HepG2 (cell line): ENCODE data around the gene PCDHA7. TPM values are rescaled to one million over a fixed set of nuclear protein-coding genes. Genes with fewer than 3 reads are reported as not detected.
A peak's percentile ranks its signal among the peaks of the same experiment; 100 is the strongest.

Experiments used
- BRCA1 ChIP-seq: sonication (generic); formaldehyde crosslinking; IDR thresholded peaks from 2 replicates; pipeline ENCODE4 v1.4.0; 2020; ENCODE audit warnings: missing genetic modification reagents
- CBFB ChIP-seq: sonication (generic); formaldehyde crosslinking; IDR thresholded peaks from 2 replicates; pipeline ENCODE4 v1.4.0; 2020; ENCODE audit warnings: missing genetic modification reagents
- GABPB1 ChIP-seq: IDR thresholded peaks from 2 replicates; pipeline ENCODE4 v1.6.1; 2016; ENCODE audit warnings: mild to moderate bottlenecking, missing genetic modification reagents, moderate library complexity, missing compliant biosample characterization
- POLR2A ChIP-seq, 2 experiments: IDR thresholded peaks; 2 replicates each; pipeline ENCODE4 v1.6.1; 2011; ENCODE audit warnings: low read depth in 2 of 2, low read length in 2 of 2, mild to moderate bottlenecking in 1 of 2, moderate library complexity in 1 of 2; ENCODE audit not compliant: insufficient read depth in 1 of 2
- RBFOX2 ChIP-seq: fragments of 200-400 bp; formaldehyde crosslinking; IDR thresholded peaks from 2 replicates; pipeline ENCODE4 v1.6.1; 2017; ENCODE audit warnings: low read depth, mild to moderate bottlenecking, low read length
- REL ChIP-seq: sonication (generic); formaldehyde crosslinking; conservative IDR thresholded peaks from 2 replicates; pipeline ENCODE4 v1.8.0; 2022; ENCODE audit warnings: mild to moderate bottlenecking, missing genetic modification reagents, moderate library complexity
- RFX3 ChIP-seq: IDR thresholded peaks from 2 replicates; pipeline ENCODE4 v1.6.1; 2016; ENCODE audit warnings: missing biosample characterization, missing genetic modification reagents
- SMYD3 ChIP-seq: sonication (generic); formaldehyde crosslinking; IDR thresholded peaks from 2 replicates; pipeline ENCODE4 v1.8.1; 2023; ENCODE audit warnings: mild to moderate bottlenecking, missing genetic modification reagents
- ZBTB10 ChIP-seq: sonication (generic); formaldehyde crosslinking; IDR thresholded peaks from 2 replicates; pipeline ENCODE4 v1.4.0; 2020; ENCODE audit warnings: missing genetic modification reagents, borderline replicate concordance
- polyA plus RNA-seq, 8 experiments: library from polyadenylated mRNA; depleted of rRNA in 3 of 8; stranded (reverse) in 7 of 8; unstranded in 1 of 8; fragments of >200 nt; fragmentation: Illumina TruSeq in 4 of 8; extraction: Trizol in 4 of 8; gene quantifications; 2 replicates each; pipeline versions ENCODE4 v1.2.1 to v1.2.3, GENCODE V29; 2011 to 2016; ENCODE audit warnings: low read depth in 4 of 8, missing spikeins in 1 of 8, mixed read lengths in 1 of 8; ENCODE audit not compliant: insufficient read depth in 1 of 8
- total RNA-seq, 5 experiments: library from RNA; depleted of rRNA; stranded (reverse); fragments of >200 nt; fragmentation: Illumina TruSeq; extraction: Trizol; gene quantifications; 2 replicates each; pipeline ENCODE4 v1.2.3, GENCODE V29; 2016; ENCODE audit warnings: low read depth in 1 of 5
- TF ChIP-seq, protein P1 (sequence below), 2 experiments: fragments of 450-650 bp in 1 of 2; sonication (generic) in 1 of 2; formaldehyde crosslinking in 1 of 2; IDR thresholded peaks; 2 replicates each; pipeline versions ENCODE4 v1.6.1 to v1.8.0; 2016 to 2022; ENCODE audit warnings: antibody characterized with exemption in 1 of 2, mild to moderate bottlenecking in 1 of 2, missing genetic modification reagents in 1 of 2
- TF ChIP-seq, protein P2 (sequence below): sonication (generic); formaldehyde crosslinking; IDR thresholded peaks from 2 replicates; pipeline ENCODE4 v1.4.0; 2020; ENCODE audit warnings: low read depth, missing genetic modification reagents

PCDHA7 gene
- total and polyA plus RNA-seq, 2 of the 13 experiments (the other 11 are each of a cell fraction or from before 2014, with no cell fraction given) = 0.49 to 0.53 TPM

DNA sequence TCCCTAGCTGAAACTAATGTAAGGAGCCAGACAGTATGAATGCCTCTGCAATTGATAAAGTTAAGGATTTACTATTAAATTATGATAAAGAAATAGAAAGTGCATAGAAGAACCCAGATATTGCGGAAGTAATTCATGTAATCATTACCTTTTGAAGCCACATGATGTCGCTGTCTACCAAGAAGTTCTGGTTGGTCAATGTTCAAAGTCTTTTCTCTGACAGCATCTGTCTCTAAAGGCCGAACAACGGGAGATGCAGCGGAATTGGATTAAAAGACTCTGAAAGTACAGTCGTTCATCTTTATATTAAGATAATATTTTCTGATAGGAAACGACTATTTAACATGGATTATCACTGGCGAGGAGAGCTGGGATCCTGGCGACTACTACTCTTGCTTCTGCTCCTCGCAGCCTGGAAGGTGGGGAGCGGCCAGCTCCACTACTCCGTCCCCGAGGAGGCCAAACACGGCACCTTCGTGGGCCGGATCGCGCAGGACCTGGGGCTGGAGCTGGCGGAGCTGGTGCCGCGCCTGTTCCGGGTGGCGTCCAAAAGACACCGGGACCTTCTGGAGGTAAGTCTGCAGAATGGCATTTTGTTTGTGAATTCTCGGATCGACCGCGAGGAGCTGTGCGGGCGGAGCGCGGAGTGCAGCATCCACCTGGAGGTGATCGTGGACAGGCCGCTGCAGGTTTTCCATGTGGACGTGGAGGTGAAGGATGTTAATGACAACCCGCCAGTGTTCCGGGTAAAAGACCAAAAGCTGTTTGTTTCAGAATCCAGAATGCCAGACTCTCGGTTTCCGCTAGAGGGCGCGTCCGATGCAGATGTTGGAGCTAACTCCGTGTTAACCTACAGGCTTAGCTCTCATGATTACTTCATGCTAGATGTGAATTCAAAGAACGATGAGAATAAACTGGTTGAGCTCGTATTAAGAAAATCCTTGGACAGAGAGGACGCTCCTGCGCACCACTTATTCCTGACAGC is 7.2 kb downstream of the PCDHA7 start, which contains the start of gene PCDHA8 (continued):
- no peak for TF ChIP-seq ZBTB10 (CRISPR knock-in tag)
- no peak for TF ChIP-seq REL (CRISPR knock-in tag)
- TF ChIP-seq, protein P1, sequence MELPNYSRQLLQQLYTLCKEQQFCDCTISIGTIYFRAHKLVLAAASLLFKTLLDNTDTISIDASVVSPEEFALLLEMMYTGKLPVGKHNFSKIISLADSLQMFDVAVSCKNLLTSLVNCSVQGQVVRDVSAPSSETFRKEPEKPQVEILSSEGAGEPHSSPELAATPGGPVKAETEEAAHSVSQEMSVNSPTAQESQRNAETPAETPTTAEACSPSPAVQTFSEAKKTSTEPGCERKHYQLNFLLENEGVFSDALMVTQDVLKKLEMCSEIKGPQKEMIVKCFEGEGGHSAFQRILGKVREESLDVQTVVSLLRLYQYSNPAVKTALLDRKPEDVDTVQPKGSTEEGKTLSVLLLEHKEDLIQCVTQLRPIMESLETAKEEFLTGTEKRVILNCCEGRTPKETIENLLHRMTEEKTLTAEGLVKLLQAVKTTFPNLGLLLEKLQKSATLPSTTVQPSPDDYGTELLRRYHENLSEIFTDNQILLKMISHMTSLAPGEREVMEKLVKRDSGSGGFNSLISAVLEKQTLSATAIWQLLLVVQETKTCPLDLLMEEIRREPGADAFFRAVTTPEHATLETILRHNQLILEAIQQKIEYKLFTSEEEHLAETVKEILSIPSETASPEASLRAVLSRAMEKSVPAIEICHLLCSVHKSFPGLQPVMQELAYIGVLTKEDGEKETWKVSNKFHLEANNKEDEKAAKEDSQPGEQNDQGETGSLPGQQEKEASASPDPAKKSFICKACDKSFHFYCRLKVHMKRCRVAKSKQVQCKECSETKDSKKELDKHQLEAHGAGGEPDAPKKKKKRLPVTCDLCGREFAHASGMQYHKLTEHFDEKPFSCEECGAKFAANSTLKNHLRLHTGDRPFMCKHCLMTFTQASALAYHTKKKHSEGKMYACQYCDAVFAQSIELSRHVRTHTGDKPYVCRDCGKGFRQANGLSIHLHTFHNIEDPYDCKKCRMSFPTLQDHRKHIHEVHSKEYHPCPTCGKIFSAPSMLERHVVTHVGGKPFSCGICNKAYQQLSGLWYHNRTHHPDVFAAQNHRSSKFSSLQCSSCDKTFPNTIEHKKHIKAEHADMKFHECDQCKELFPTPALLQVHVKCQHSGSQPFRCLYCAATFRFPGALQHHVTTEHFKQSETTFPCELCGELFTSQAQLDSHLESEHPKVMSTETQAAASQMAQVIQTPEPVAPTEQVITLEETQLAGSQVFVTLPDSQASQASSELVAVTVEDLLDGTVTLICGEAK (IDR thresholded peaks at IDR 0.05) = no peak
- TF ChIP-seq, protein P1 (CRISPR knock-in tag; IDR thresholded peaks at IDR 0.05) = no peak
- no peak for TF ChIP-seq SMYD3 (CRISPR knock-in tag)
- TF ChIP-seq POLR2A (IDR thresholded peaks at IDR 0.05; ENCODE audit: insufficient read depth in 1 of 2, low read depth in 2 of 2, low read length in 2 of 2) = no peak
- TF ChIP-seq RBFOX2 = no peak
- TF ChIP-seq, protein P2, sequence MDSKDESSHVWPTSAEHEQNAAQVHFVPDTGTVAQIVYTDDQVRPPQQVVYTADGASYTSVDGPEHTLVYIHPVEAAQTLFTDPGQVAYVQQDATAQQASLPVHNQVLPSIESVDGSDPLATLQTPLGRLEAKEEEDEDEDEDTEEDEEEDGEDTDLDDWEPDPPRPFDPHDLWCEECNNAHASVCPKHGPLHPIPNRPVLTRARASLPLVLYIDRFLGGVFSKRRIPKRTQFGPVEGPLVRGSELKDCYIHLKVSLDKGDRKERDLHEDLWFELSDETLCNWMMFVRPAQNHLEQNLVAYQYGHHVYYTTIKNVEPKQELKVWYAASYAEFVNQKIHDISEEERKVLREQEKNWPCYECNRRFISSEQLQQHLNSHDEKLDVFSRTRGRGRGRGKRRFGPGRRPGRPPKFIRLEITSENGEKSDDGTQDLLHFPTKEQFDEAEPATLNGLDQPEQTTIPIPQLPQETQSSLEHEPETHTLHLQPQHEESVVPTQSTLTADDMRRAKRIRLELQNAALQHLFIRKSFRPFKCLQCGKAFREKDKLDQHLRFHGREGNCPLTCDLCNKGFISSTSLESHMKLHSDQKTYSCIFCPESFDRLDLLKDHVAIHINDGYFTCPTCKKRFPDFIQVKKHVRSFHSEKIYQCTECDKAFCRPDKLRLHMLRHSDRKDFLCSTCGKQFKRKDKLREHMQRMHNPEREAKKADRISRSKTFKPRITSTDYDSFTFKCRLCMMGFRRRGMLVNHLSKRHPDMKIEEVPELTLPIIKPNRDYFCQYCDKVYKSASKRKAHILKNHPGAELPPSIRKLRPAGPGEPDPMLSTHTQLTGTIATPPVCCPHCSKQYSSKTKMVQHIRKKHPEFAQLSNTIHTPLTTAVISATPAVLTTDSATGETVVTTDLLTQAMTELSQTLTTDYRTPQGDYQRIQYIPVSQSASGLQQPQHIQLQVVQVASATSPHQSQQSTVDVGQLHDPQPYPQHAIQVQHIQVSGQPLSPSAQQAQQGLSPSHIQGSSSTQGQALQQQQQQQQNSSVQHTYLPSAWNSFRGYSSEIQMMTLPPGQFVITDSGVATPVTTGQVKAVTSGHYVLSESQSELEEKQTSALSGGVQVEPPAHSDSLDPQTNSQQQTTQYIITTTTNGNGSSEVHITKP (CRISPR knock-in tag) = no peak
- no peak for TF ChIP-seq CBFB (CRISPR knock-in tag)
- no peak for TF ChIP-seq BRCA1
- TF ChIP-seq GABPB1 (CRISPR knock-in tag) = peak; percentile 47; the same call in 1 of the 2 replicates
- TF ChIP-seq RFX3 (CRISPR knock-in tag) = no peak
